ENCODE measurements around the gene SYCE1.

The SYCE1 gene

GRCh38 chr10:133516057-133516456 lies 49.3 kb downstream of the SYCE1 start:
- DNase-seq (ENCODE audit: low spot score): no peak
- TF ChIP-seq CTCF (IDR thresholded peaks at IDR 0.05; ENCODE audit: extremely low read depth, missing control alignments): no peak

- no peak for DNase-seq (ENCODE audit: low spot score)
- TF ChIP-seq CTCF (IDR thresholded peaks at IDR 0.05; ENCODE audit: extremely low read depth, missing control alignments): no peak
These were observed 49.9 kb downstream of the SYCE1 start for GRCh38 chr10:133515471-133515870.

GRCh38 chr10:133511907-133512528 lies 53.4 kb downstream of the SYCE1 start:
- no peak for TF ChIP-seq CTCF (IDR thresholded peaks at IDR 0.05; ENCODE audit: extremely low read depth, missing control alignments)
- no peak for DNase-seq (ENCODE audit: low spot score)

GRCh38 chr10:133511408-133511807 lies 54.0 kb downstream of the SYCE1 start:
- DNase-seq (ENCODE audit: low spot score): no peak
- TF ChIP-seq CTCF (IDR thresholded peaks at IDR 0.05; ENCODE audit: extremely low read depth, missing control alignments): no peak

- no peak for TF ChIP-seq CTCF (IDR thresholded peaks at IDR 0.05; ENCODE audit: extremely low read depth, missing control alignments)
- no peak for DNase-seq (ENCODE audit: low spot score)
These were observed 55.7 kb downstream of the SYCE1 start for GRCh38 chr10:133509700-133510099.

Measured in GM20000 (cell line).